NCI-H2196 treated with DMSO at 0.1 percent for 48 hours (cell line): ENCODE results near the gene MLLT6.

Source experiments
- DNase-seq: peaks from one replicate; lab custom pipeline; 2025; ENCODE audit not compliant: unreplicated experiment; lab: John Stamatoyannopoulos, UW

MLLT6 gene

GRCh38 chr17:38674749-38675615 lies 30.1 kb upstream of the MLLT6 start, which contains the start of gene EPOP:
EPOP (minus strand) TSS chr17:38674957; CDS start chr17:38674495, 462 bp downstream.
- DNase-seq = peak; percentile 44

GRCh38 chr17:38676706-38677504 lies 28.2 kb upstream of the MLLT6 start:
- DNase-seq = peak; percentile 47

DNA sequence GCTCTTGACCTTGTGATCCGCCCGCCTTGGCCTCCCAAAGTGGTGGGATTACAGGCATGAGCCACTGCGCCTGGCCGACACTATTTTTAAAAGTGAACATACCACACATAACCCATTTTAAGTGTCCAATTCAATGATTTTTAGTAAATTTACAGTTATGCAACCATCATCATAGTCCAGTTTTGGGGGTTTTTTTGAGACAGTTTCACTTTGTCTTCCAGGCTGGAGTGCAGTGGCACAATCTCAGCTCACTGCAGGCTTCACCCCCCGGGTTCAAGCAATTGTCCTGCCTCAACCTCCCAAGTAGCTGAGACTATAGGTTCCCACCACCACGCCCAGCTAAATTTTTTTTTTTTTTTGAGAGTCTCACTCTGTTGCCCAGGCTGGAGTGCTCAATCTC lies 27.3 kb upstream of the MLLT6 start:
- no peak for DNase-seq

- DNase-seq = no peak
Observed at GRCh38 chr17:38681096-38681495, 24.0 kb upstream of the MLLT6 start.

DNA sequence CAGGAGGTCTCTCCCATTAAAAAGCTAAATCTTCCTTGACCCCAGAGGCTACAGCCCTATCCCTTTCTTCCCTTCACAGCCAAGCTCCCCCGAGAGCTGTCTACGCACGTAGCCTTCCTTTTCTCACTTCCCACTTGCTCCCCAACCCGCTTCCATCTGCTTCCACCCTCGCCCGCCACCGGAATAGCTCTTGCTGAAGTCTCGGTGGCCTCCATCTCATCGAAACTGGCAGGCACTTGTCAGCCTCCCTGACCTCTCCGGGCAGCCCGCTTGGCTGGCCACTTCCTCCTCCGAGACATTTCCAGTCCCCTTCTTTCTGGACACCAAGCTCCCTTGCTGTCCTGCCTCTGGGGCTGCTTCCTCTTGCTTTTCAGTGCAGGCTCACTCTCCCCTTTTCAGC lies 19.6 kb upstream of the MLLT6 start:
- no peak for DNase-seq

- no peak for DNase-seq
Observed at GRCh38 chr17:38687286-38687685, 17.8 kb upstream of the MLLT6 start.

GRCh38 chr17:38690386-38690785 lies 14.7 kb upstream of the MLLT6 start:
- DNase-seq = no peak

DNA sequence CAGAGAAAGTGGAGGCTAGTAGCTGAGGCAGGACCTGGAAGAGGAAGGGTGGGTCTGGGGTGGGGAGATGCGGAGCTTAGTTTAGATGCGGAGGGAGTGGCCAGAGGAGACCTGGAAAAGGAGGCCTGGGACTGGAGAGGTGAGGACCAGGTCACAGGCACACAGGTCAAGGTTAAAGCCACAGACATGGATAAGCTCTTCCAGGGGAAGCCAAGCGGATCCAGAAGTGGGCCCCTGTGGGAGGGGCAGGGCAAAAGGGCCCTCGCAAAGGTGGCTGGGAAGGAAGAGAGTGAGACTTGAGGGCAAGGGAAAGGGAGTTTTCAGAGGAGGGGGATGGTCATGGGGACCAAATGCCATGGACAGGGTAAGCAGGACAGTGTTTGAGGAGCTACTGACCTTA lies 13.9 kb upstream of the MLLT6 start:
- no peak for DNase-seq

GRCh38 chr17:38693700-38694329 lies 11.3 kb upstream of the MLLT6 start:
- DNase-seq = peak; percentile 57

- DNase-seq = no peak
Observed at GRCh38 chr17:38697061-38697820, 7.8 kb upstream of the MLLT6 start.

DNA sequence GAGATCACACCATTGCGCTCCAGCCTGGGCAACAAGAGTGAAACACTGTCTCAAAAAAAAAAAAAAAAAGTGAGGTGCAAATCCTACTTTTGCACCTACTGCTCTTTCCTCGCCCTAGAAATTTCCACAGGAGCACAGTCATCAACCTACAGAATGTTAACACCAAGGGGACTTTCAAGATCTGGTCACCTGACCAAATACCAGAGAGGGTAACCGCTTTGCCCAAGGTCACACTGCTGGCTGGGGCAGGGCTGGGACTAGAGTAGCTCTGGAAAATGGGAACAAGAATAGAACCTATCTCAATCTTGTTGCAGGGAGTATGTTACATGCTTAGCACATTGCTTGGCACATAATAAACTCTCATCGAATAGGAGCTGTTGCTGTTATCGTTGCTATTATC lies 6.3 kb upstream of the MLLT6 start:
- DNase-seq = no peak

GRCh38 chr17:38701504-38702165 lies 3.4 kb upstream of the MLLT6 start:
- DNase-seq = no peak

DNA sequence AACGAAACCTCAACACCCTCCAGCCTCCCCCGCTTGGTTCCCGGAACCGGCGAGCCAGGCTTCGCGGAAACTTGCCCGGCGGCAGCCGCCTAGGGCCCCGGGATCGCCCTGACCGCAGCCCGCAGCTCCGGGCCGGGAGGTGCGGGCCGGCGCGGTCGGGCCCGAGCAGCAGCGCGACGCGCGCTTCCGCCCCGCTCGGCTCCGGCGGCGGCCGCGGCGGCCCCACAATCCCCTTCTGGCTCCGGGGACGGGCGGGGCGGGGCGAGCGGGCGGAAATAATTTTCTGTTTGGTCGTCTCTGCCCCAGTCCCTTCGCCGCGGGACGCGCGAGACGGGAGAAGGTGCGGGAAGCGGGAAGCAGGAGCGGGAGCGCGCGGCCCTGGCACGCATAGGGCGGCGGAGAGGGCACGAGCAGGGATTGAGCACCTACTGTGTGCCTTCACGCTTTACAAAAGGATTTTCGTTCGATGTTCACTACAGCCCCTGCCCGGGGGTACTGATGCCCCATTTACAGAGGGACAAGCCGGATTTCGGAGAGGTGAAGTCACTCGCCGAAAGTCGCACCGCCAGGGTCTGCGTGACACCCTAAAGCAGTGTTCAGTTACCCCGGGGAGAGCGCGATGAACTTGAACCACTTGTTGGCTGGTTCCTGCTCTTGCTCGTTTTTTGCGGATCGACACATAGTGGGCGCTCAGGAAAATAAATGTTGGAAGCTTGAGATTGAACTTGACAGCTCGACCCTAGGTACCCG lies 2.7 kb upstream of the MLLT6 start:
- DNase-seq = peak; percentile 54

DNA sequence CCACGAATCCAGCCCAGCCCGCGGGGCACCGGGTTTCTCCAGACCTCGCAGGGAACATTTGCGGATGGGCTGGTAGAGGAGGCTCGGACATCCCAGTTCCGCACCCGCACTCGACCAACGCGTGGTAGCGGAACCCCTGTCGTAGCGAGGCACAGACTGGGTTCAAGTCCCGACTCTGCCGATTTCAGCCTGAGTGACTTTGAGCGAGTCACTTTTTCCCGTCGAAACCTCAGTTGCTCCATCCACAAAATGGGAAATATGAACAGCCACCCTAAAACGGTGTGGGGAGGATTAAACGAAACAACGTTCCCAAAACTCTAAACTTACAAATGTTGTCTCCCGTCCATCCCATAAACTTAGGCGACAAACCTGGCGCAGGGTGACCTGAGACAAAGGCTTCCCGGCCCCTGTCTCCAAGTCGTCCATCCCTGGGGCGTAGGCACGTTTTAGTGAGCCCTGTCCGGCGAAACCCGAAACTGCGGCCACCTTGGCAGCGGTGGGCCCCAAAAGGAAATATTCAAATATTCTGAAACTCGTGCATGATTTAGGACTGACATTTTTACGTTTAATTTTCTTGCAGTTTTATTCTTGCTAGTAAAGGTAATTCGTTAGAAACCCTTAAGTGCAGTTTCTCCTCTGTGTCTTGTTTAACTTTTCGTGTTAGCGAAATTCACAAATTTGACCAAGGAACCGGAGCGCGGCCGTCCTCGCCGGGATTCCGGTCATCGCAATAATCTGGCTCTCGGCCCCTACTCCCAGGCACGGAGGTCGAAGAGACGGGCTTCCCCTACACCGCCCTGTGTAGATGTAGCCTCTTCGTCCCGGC lies 1.9 kb upstream of the MLLT6 start:
- DNase-seq = no peak

- peak; percentile 80 for DNase-seq
Observed at GRCh38 chr17:38703742-38704605, 1.1 kb upstream of the MLLT6 start.

DNA sequence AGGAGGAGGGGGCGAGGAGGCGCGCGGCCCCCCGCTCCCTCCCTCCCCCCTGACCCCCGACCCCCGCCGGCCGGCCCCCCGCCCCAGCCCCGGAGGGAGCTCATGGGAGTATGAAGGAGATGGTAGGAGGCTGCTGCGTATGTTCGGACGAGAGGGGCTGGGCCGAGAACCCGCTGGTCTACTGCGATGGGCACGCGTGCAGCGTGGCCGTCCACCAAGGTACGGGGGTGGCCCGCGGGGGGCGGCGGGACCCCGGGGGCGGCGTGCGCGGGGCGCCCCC lies 390 bp downstream of the MLLT6 start:
- DNase-seq = no peak

GRCh38 chr17:38705803-38706504 lies 881 bp downstream of the MLLT6 start:
- no peak for DNase-seq
